AG04450 (cell line): ENCODE data around the gene ACOT7. TPM values are rescaled to one million over a fixed set of nuclear protein-coding genes. Genes with fewer than 3 reads are reported as not detected.

Source experiments
- CTCF ChIA-PET: fragments of 300-600, 350-600 bp; formaldehyde crosslinking; extraction: SDS; loops from one replicate; lab custom pipeline; 2022; ENCODE audit warnings: antibody characterized with exemption, inconsistent platforms; lab: Charles Lee
- POLR2A ChIA-PET: fragments of 350-600 bp; formaldehyde crosslinking; extraction: SDS; loops from one replicate; lab custom pipeline; 2021; ENCODE audit warnings: antibody characterized with exemption, inconsistent platforms; lab: Yijun Ruan, JAX
- DNase-seq: peaks from one replicate; pipeline ENCODE4 v3.0.0-alpha.2; 2011; ENCODE audit warnings: low read depth, low spot score
- H3K27ac ChIP-seq: one replicate; pipeline ENCODE4 v1.5.1; 2012; ENCODE audit warnings: low read depth, low read length, control low read depth
- H3K27me3 ChIP-seq: one replicate; pipeline ENCODE4 v1.6.0; 2012; ENCODE audit warnings: low read length; ENCODE audit not compliant: control insufficient read depth, insufficient read depth
- H3K4me3 ChIP-seq: 2 replicates; pipeline ENCODE4 v1.5.1; 2011; ENCODE audit warnings: mild to moderate bottlenecking, low read depth, low read length, control low read depth
- H3K9me3 ChIP-seq: 2 replicates; pipeline ENCODE4 v1.5.1; 2012; ENCODE audit warnings: low read length; ENCODE audit not compliant: control insufficient read depth, insufficient read depth
- polyA plus RNA-seq: library from polyadenylated mRNA; depleted of rRNA; stranded (reverse); fragments of >200 nt; gene quantifications from 2 replicates; pipeline ENCODE4 v1.2.3, GENCODE V29; 2011
- TF ChIP-seq, protein P1 (sequence below): IDR thresholded peaks from 2 replicates; pipeline ENCODE4 v1.5.1; 2011; ENCODE audit warnings: low read depth, low read length, control low read depth, inconsistent platforms

ACOT7 gene
- polyA plus RNA-seq, 1 experiment = 80.1 TPM

DNA sequence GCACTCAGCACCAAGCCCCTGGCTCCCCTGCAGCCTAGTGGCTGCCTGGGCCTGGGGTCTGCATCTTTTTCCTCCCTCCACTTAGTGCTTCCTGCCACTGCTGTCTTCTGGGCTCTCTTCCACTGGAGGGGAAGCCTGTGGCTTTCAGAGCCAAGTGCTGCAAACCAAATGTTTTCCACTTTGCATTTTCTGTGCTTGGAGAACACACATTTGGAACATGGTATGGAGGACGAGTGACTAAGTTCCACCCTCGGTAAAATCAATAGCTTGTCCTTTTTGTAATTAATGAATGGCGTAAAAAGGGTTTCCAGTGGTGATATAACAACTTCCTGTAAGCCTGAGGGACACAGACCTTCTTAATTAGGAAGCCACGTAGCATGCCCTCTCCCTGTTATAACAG, 122.6 kb downstream of the ACOT7 start:
- no peak overlapping the region for H3K27ac ChIP-seq
- no peaks in the 10 kb centered on the region for H3K27me3 ChIP-seq
- ChIA-PET POLR2A (no interaction called here), CTCF (interaction anchor here (1.9 kb wide), 1 partner anchor 24 kb away, joined by 6 read pairs; no protein-coding TSS in a partner anchor)
- no peak overlapping the region for H3K4me3 ChIP-seq
- TF ChIP-seq, protein P1, sequence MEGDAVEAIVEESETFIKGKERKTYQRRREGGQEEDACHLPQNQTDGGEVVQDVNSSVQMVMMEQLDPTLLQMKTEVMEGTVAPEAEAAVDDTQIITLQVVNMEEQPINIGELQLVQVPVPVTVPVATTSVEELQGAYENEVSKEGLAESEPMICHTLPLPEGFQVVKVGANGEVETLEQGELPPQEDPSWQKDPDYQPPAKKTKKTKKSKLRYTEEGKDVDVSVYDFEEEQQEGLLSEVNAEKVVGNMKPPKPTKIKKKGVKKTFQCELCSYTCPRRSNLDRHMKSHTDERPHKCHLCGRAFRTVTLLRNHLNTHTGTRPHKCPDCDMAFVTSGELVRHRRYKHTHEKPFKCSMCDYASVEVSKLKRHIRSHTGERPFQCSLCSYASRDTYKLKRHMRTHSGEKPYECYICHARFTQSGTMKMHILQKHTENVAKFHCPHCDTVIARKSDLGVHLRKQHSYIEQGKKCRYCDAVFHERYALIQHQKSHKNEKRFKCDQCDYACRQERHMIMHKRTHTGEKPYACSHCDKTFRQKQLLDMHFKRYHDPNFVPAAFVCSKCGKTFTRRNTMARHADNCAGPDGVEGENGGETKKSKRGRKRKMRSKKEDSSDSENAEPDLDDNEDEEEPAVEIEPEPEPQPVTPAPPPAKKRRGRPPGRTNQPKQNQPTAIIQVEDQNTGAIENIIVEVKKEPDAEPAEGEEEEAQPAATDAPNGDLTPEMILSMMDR = no peak
- H3K9me3 ChIP-seq = no peaks in the 10 kb centered on the region; the same call in 1 of the 2 replicates
- no peak for DNase-seq

DNA sequence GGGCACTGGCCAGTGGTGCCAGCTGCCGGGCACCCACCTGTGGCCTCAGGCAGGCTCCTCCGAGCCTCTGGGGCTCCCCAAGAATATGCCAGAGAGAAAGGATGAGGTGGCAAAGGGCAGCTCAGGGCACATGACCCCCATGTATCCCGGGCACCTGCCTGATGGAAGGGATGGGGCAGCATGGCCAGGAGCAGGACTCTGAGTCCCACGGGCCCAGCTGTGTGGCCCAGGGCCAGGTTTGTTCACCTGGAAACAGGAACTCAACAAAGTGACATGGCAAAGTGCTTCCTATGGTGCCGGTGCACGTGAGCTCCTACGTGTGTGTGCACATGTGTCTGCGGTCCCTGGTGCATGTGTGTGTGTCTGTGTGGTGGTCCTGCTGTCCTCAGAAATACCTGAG, 123.2 kb downstream of the ACOT7 start:
- Histone ChIP-seq H3K27ac (no peak overlapping the region), H3K9me3 (no peaks in the 10 kb centered on the region; the same call in 1 of the 2 replicates), H3K4me3 (no peak overlapping the region), H3K27me3 (no peaks in the 10 kb centered on the region)
- no peak for DNase-seq
- TF ChIP-seq, protein P1 = no peak
- ChIA-PET CTCF (interaction anchor here (1.9 kb wide), 1 partner anchor 24 kb away, joined by 6 read pairs; no protein-coding TSS in a partner anchor), POLR2A (no interaction called here)

DNA sequence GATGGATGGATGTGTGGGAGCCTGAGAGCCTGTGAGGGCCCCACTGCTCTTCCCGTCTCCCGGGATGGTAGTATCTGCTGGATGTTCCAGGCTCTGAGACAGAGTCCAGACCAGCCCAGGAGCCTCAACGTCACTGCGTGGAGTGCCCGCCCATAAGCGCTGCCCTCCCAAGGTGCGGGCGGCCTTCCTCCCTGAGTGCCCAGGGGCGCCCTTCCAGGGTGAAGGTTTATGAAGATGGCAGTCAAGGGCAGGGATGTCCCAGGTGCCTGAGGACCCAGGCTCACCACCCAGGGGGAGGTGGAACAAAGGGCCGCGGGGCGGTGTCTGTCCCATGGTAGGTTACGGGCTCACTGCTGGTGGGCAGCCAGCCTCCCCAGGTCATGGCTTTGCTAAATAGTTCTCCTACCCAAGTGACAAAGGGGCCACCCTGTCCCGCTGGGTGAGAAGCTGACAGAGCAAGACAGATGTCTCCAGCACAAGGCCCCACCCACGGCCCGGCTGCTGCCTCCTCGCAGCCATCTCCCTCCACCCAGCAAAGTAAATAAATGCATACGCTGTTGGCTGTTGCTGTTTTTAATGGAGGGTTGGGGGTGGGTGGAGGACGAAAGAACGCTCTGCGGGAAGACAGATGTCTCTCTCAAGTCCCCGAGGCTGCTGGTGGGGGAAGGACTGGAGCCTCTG, 123.7 kb downstream of the ACOT7 start:
- no peak overlapping the region for H3K27ac ChIP-seq
- no peak overlapping the region for H3K4me3 ChIP-seq
- TF ChIP-seq, protein P1 = no peak
- H3K9me3 ChIP-seq = no peaks in the 10 kb centered on the region; the same call in 1 of the 2 replicates
- no peak for DNase-seq
- H3K27me3 ChIP-seq = no peaks in the 10 kb centered on the region
- ChIA-PET POLR2A (no interaction called here), CTCF (interaction anchor here (1.9 kb wide), 1 partner anchor 23 kb away, joined by 6 read pairs; no protein-coding TSS in a partner anchor)

DNA sequence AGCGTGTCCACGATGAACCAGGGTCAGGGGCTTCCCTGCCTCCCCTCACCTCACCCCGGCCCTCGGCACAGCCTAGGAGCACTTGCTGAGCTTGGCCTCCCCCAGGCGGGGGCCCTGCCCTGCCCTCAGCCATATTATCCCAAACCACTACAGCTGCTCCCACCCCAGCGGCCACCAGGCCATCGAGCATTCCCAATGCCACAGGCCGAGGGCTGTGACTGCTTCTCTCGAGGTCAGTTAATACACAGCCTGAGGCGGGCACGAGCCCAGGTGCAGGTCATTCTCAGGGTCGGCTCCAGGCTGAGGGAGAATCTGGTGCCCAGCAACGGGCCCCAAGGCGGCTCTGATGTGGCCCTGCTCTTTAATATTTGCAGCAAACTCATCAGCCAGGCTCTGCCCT, 124.3 kb downstream of the ACOT7 start:
- CTCF ChIA-PET = no interaction called here
- H3K9me3 ChIP-seq = no peaks in the 10 kb centered on the region; the same call in 1 of the 2 replicates

DNA sequence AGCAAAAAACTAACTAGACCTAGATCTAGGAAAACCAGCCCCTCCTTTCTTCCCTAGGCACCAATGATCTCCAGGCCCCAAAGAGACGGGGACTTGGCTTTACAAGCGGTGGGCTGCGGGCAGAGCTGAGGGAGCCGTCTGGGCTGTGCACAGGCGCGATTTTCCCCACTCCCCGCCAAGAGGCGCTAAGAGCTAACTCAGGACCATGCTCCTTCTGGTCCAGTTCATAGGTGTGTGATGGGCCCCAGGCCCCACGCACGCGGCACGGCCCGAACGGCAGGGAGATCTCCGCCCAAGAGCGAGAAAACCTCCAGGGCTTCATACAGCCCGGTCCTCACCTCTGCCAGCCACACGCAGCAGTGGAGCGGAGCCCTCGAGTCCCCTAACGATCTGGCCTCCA, 125.2 kb downstream of the ACOT7 start:
- POLR2A ChIA-PET = no interaction called here
- TF ChIP-seq, protein P1 = no peak
- no peak for DNase-seq
- CTCF ChIA-PET = interaction anchor here (1.2 kb wide), 1 partner anchor 21 kb away, joined by 7 read pairs; no protein-coding TSS in a partner anchor
- Histone ChIP-seq H3K4me3 (no peak overlapping the region), H3K9me3 (no peaks in the 10 kb centered on the region; the same call in 1 of the 2 replicates), H3K27ac (no peak overlapping the region), H3K27me3 (no peaks in the 10 kb centered on the region)

More for the DNA sequence above, 124.3 kb downstream of the ACOT7 start:
- H3K27me3 ChIP-seq = no peaks in the 10 kb centered on the region
- TF ChIP-seq, protein P1 = no peak
- POLR2A ChIA-PET = no interaction called here
- no peak overlapping the region for H3K27ac ChIP-seq
- no peak for DNase-seq
- no peak overlapping the region for H3K4me3 ChIP-seq
